Neural crest cell (in vitro differentiated cells): Measurements from ENCODE around the gene SMARCAL1. TPM values are rescaled to one million over a fixed set of nuclear protein-coding genes. Genes with fewer than 3 reads are reported as not detected.

ENCODE experiments used
- DNase-seq: peaks from one replicate; pipeline ENCODE4 v3.0.0; 2021; ENCODE audit warnings: low read depth, mixed read lengths, low spot score
- H3K27ac Mint-ChIP-seq: one replicate; pipeline ENCODE4 v1.8.0; 2021; ENCODE audit warnings: mild to moderate bottlenecking, mixed read lengths; ENCODE audit not compliant: unreplicated experiment
- H3K27me3 Mint-ChIP-seq: 2 replicates; pipeline ENCODE4 v1.8.0; 2021; ENCODE audit warnings: low read depth, mild to moderate bottlenecking, mixed read lengths
- H3K36me3 Mint-ChIP-seq: 2 replicates; pipeline ENCODE4 v1.8.0; 2021; ENCODE audit warnings: low read depth, mild to moderate bottlenecking, mixed read lengths
- H3K4me1 Mint-ChIP-seq: 2 replicates; pipeline ENCODE4 v1.8.0; 2021; ENCODE audit warnings: mixed read lengths
- H3K4me3 Mint-ChIP-seq: one replicate; pipeline ENCODE4 v1.8.0; 2021; ENCODE audit warnings: mild to moderate bottlenecking, mixed read lengths
- H3K9me3 Mint-ChIP-seq: 2 replicates; pipeline ENCODE4 v1.8.0; 2021; ENCODE audit warnings: mixed read lengths
- CTCF ChIP-seq: fragments of 200-600 bp; sonication (generic); conservative IDR thresholded peaks from 2 replicates; pipeline ENCODE4 v1.5.0; 2021; ENCODE audit warnings: antibody characterized with exemption, mild to moderate bottlenecking
- total RNA-seq: library from RNA; stranded (reverse); gene quantifications from 2 replicates; pipeline ENCODE4 v1.2.1, GENCODE V29; 2021

SMARCAL1 gene
- total RNA-seq, 1 donor from 2014 or later = 30.6 TPM

GRCh38 chr2:216503697-216504375, 91.6 kb downstream of the SMARCAL1 start:
- Mint-ChIP-seq H3K36me3 (peaks cover 54% of the 10 kb centered on the region), H3K4me3 (peak overlapping the region; percentile 28), H3K4me1 (peaks cover 65% of the 10 kb centered on the region), H3K9me3 (no peaks in the 10 kb centered on the region), H3K27ac (peak overlapping the region; percentile 16), H3K27me3 (peaks cover 5% of the 10 kb centered on the region)
- no peak for TF ChIP-seq CTCF
- no peak for DNase-seq

GRCh38 chr2:216504376-216504762, 92.1 kb downstream of the SMARCAL1 start:
- Mint-ChIP-seq H3K36me3 (peaks cover 49% of the 10 kb centered on the region), H3K4me3 (peak overlapping the region; percentile 28), H3K9me3 (no peaks in the 10 kb centered on the region), H3K27ac (no peak overlapping the region), H3K4me1 (peaks cover 61% of the 10 kb centered on the region), H3K27me3 (peaks cover 5% of the 10 kb centered on the region)
- TF ChIP-seq CTCF = no peak
- no peak for DNase-seq

GRCh38 chr2:216505133-216506106, 93.1 kb downstream of the SMARCAL1 start:
- peak overlapping the region; percentile 54 for H3K27ac Mint-ChIP-seq
- H3K4me3 Mint-ChIP-seq = peak overlapping the region; percentile 55
- peaks cover 38% of the 10 kb centered on the region for H3K36me3 Mint-ChIP-seq
- no peak for DNase-seq
- no peaks in the 10 kb centered on the region for H3K9me3 Mint-ChIP-seq
- TF ChIP-seq CTCF = no peak
- peaks cover 5% of the 10 kb centered on the region for H3K27me3 Mint-ChIP-seq
- peaks cover 50% of the 10 kb centered on the region for H3K4me1 Mint-ChIP-seq

- Mint-ChIP-seq H3K4me1 (peaks cover 35% of the 10 kb centered on the region), H3K9me3 (no peaks in the 10 kb centered on the region), H3K27me3 (peaks cover 5% of the 10 kb centered on the region), H3K4me3 (peak overlapping the region; percentile 62), H3K27ac (no peak overlapping the region), H3K36me3 (peaks cover 24% of the 10 kb centered on the region)
- TF ChIP-seq CTCF = no peak
- no peak for DNase-seq
These were observed 95.2 kb downstream of the SMARCAL1 start for GRCh38 chr2:216507220-216508160.

- H3K4me3 Mint-ChIP-seq = peak overlapping the region; percentile 5
- H3K36me3 Mint-ChIP-seq = peaks cover 20% of the 10 kb centered on the region
- H3K27me3 Mint-ChIP-seq = peaks cover 5% of the 10 kb centered on the region
- peaks cover 28% of the 10 kb centered on the region for H3K4me1 Mint-ChIP-seq
- no peak overlapping the region for H3K27ac Mint-ChIP-seq
- DNase-seq = no peak
- no peak for TF ChIP-seq CTCF
- no peaks in the 10 kb centered on the region for H3K9me3 Mint-ChIP-seq
These were observed 95.9 kb downstream of the SMARCAL1 start for GRCh38 chr2:216508229-216508628.
